Sigmoid colon (tissue), 4 donors: Measurements from ENCODE around the gene GALM.

ENCODE experiments used
- CTCF ChIP-seq, 4 experiments: fragments of 450-650 bp in 3 of 4; fragments of 200-600 bp in 1 of 4; IDR thresholded peaks; one replicate each; pipeline ENCODE4 v1.5.1; 2016 to 2019; ENCODE audit warnings: antibody characterized with exemption in 4 of 4, mild to moderate bottlenecking in 3 of 4, moderate library complexity in 2 of 4
- EP300 ChIP-seq, 4 donors: sonication (generic); formaldehyde crosslinking; IDR thresholded peaks; one replicate each; pipeline ENCODE4 v1.6.1; 2017; ENCODE audit warnings: antibody characterized with exemption in 4 of 4
- POLR2A ChIP-seq, 2 donors: fragments of 450-650 bp; IDR thresholded peaks; one replicate each; pipeline ENCODE4 v1.6.1; 2016; ENCODE audit warnings: antibody characterized with exemption in 2 of 2, mild to moderate bottlenecking in 2 of 2, moderate library complexity in 2 of 2

- TF ChIP-seq CTCF (IDR thresholded peaks at IDR 0.05) (no peak), POLR2A (IDR thresholded peaks at IDR 0.05) (no peak), EP300 (IDR thresholded peaks at IDR 0.05) (no peak)
Observed at GRCh38 chr2:38672445-38673391, 6.8 kb downstream of the GALM start.
